Stimulated activated CD4-positive, alpha-beta T cell treated with anti-CD3 and anti-CD28 coated beads, Interleukin-1b, Interleukin-23, amount 100 ng/mL, for 48 hours (primary cell): ENCODE data around the gene DCAF6.

Experiments used
- DNase-seq: peaks from one replicate; pipeline ENCODE4 v3.0.0-alpha.2; 2020

The DCAF6 gene

GRCh38 chr1:168088511-168089325 lies 152.2 kb downstream of the DCAF6 start:
- no peak for DNase-seq

GRCh38 chr1:168089326-168089978 lies 153.0 kb downstream of the DCAF6 start:
- no peak for DNase-seq

GRCh38 chr1:168089979-168090337 lies 153.5 kb downstream of the DCAF6 start:
- DNase-seq, result no peak

- DNase-seq, result no peak
These were observed 153.9 kb downstream of the DCAF6 start for GRCh38 chr1:168090395-168090794.

GRCh38 chr1:168091063-168091462 lies 154.6 kb downstream of the DCAF6 start:
- no peak for DNase-seq

GRCh38 chr1:168091720-168092550 lies 155.5 kb downstream of the DCAF6 start:
- DNase-seq, result no peak

GRCh38 chr1:168092566-168093355 lies 156.3 kb downstream of the DCAF6 start:
- DNase-seq, result no peak

- DNase-seq, result no peak
These were observed 157.1 kb downstream of the DCAF6 start for GRCh38 chr1:168093616-168094015.

GRCh38 chr1:168095476-168095875 lies 159.0 kb downstream of the DCAF6 start:
- DNase-seq, result no peak

- DNase-seq, result no peak
These were observed 160.0 kb downstream of the DCAF6 start for GRCh38 chr1:168096296-168097165.

- no peak for DNase-seq
These were observed 161.5 kb downstream of the DCAF6 start for GRCh38 chr1:168097921-168098528.

- no peak for DNase-seq
These were observed 162.2 kb downstream of the DCAF6 start for GRCh38 chr1:168098534-168099320.

GRCh38 chr1:168099337-168099801 lies 162.9 kb downstream of the DCAF6 start:
- DNase-seq, result no peak

- DNase-seq, result no peak
These were observed 164.0 kb downstream of the DCAF6 start for GRCh38 chr1:168100315-168101002.

- DNase-seq, result no peak
These were observed 164.9 kb downstream of the DCAF6 start for GRCh38 chr1:168101336-168101735.

GRCh38 chr1:168102487-168102886 lies 166.0 kb downstream of the DCAF6 start:
- no peak for DNase-seq

GRCh38 chr1:168104535-168104934 lies 168.1 kb downstream of the DCAF6 start:
- DNase-seq, result no peak

- no peak for DNase-seq
These were observed 169.4 kb downstream of the DCAF6 start for GRCh38 chr1:168105846-168106245.

- no peak for DNase-seq
These were observed 169.8 kb downstream of the DCAF6 start for GRCh38 chr1:168106274-168106673.
